Panc1 (cell line): ENCODE measurements around the gene BLOC1S3. TPM values are rescaled to one million over a fixed set of nuclear protein-coding genes. Genes with fewer than 3 reads are reported as not detected.

Source experiments
- ATAC-seq: fragments of 200-7000 bp; cut with Tn5 transposase; 2 replicates; pipeline ENCODE4 v1.9.1; 2020; ENCODE audit warnings: mild to moderate bottlenecking, moderate library complexity
- BruUV-seq: library from RNA; stranded (reverse); fragments of 400-500 nt; replicated peaks from 2 replicates; lab custom pipeline; 2021; lab: Mats Ljungman, UMichigan
- CTCF ChIA-PET: fragments of 300-600 bp; sonication (Branson Sonifier 250); formaldehyde crosslinking; loops from one replicate; lab custom pipeline; 2022; ENCODE audit warnings: antibody characterized with exemption; lab: Charles Lee
- POLR2A ChIA-PET: fragments of 300-600 bp; sonication (Branson Sonifier 250); formaldehyde crosslinking; loops from one replicate; lab custom pipeline; 2022; ENCODE audit warnings: antibody characterized with exemption; lab: Charles Lee
- DNase-seq: peaks from one replicate; pipeline ENCODE4 v3.0.0-alpha.2; 2010; ENCODE audit warnings: low read depth, low spot score
- H3K27ac ChIP-seq: 2 replicates; pipeline ENCODE4 v1.5.1; 2011; ENCODE audit warnings: mild to moderate bottlenecking, low read length, inconsistent platforms
- H3K27me3 ChIP-seq: fragments of 200-500 bp; sonication (Bioruptor generic); 2 replicates; pipeline ENCODE4 v1.6.0; 2014; ENCODE audit warnings: low read length, inconsistent platforms; ENCODE audit not compliant: control insufficient read depth, insufficient read depth
- H3K36me3 ChIP-seq: fragments of 200-500 bp; sonication (Bioruptor generic); 2 replicates; pipeline ENCODE4 v1.5.1; 2014; ENCODE audit warnings: inconsistent platforms, mild to moderate bottlenecking, low read length, moderate library complexity; ENCODE audit not compliant: control insufficient read depth, insufficient read depth
- H3K4me1 ChIP-seq: 2 replicates; pipeline ENCODE4 v1.5.1; 2011; ENCODE audit warnings: inconsistent platforms, mild to moderate bottlenecking, low read length, moderate library complexity; ENCODE audit not compliant: control insufficient read depth, insufficient read depth
- H3K4me3 ChIP-seq, 2 experiments: 2 replicates each; pipeline ENCODE4 v1.5.1; 2011 to 2012; ENCODE audit warnings: low read depth in 2 of 2, low read length in 2 of 2, mild to moderate bottlenecking in 2 of 2, inconsistent platforms in 1 of 2, moderate library complexity in 1 of 2
- H3K9me3 ChIP-seq: fragments of 200-500 bp; sonication (Bioruptor generic); 2 replicates; pipeline ENCODE4 v1.5.1; 2014; ENCODE audit warnings: low read depth, mild to moderate bottlenecking, inconsistent platforms, low read length, moderate library complexity; ENCODE audit not compliant: control insufficient read depth, insufficient read depth
- CTCF ChIP-seq: fragments of 450-650 bp; IDR thresholded peaks from 2 replicates; pipeline ENCODE4 v1.5.1; 2017; ENCODE audit warnings: mild to moderate bottlenecking
- POLR2AphosphoS5 ChIP-seq: IDR thresholded peaks from 2 replicates; pipeline ENCODE4 v1.6.1; 2012; ENCODE audit warnings: mild to moderate bottlenecking, low read depth, low read length, moderate library complexity
- REST ChIP-seq, 2 experiments: IDR thresholded peaks; 2 replicates each; pipeline ENCODE4 v1.6.1; 2011 to 2012; ENCODE audit warnings: low read depth in 2 of 2, control low read depth in 1 of 2, low read length in 1 of 2, mild to moderate bottlenecking in 1 of 2, moderate library complexity in 1 of 2; ENCODE audit not compliant: insufficient read depth in 1 of 2
- SIN3A ChIP-seq: IDR thresholded peaks from 2 replicates; pipeline ENCODE4 v1.6.1; 2012; ENCODE audit warnings: low read depth, mild to moderate bottlenecking, low read length, moderate library complexity, borderline replicate concordance; ENCODE audit not compliant: insufficient read depth
- TCF7L2 ChIP-seq: IDR thresholded peaks from 2 replicates; pipeline ENCODE4 v1.6.1; 2011; ENCODE audit warnings: mild to moderate bottlenecking, low read depth, low read length, inconsistent platforms
- in situ Hi-C: cut with HindIII; loops from 2 replicates; pipeline ENCODE4 v1.10.0; 2016; ENCODE audit warnings: low sequenced_read_pairs, low pct_unique_long_range_greater_than_20kb
- intact Hi-C: fragments of 100-400 bp; cut with micrococcal nuclease; formaldehyde crosslinking; loops from one replicate; pipeline ENCODE4 v1.10.0; 2022; ENCODE audit not compliant: unreplicated experiment
- total RNA-seq: library from RNA; stranded (reverse); gene quantifications from one replicate; pipeline ENCODE4 v1.2.1, GENCODE V29; 2021; ENCODE audit not compliant: unreplicated experiment

The BLOC1S3 gene
- total RNA-seq, 1 experiment from 2014 or later: 21.8 TPM

GRCh38 chr19:45154064-45154827 lies 24.3 kb upstream of the BLOC1S3 start:
- intact Hi-C loops: no loop called here
- no peak for DNase-seq
- no peaks in the 10 kb centered on the region for H3K9me3 ChIP-seq
- H3K27me3 ChIP-seq: no peaks in the 10 kb centered on the region
- in situ Hi-C loops: no loop called here
- H3K4me3 ChIP-seq: no peak overlapping the region
- CTCF ChIA-PET: no interaction called here
- TF ChIP-seq CTCF (no peak), POLR2AphosphoS5 (no peak), REST (IDR thresholded peaks at IDR 0.05; ENCODE audit: insufficient read depth in 1 of 2, low read depth in 2 of 2, low read length in 1 of 2) (no peak), SIN3A (no peak), TCF7L2 (no peak)
- no peak; the same call in 1 of the 2 replicates for ATAC-seq
- no peaks in the 10 kb centered on the region for H3K4me1 ChIP-seq
- no TSS peak for BruUV-seq
- no peak overlapping the region for H3K27ac ChIP-seq
- no peaks in the 10 kb centered on the region for H3K36me3 ChIP-seq
- POLR2A ChIA-PET: interaction anchor here (0.6 kb wide), 1 partner anchor 48 kb away, joined by 6 read pairs; no protein-coding TSS in a partner anchor

- no peak for TF ChIP-seq SIN3A
- TF ChIP-seq TCF7L2: no peak
- no peak for TF ChIP-seq REST (IDR thresholded peaks at IDR 0.05; ENCODE audit: insufficient read depth in 1 of 2, low read depth in 2 of 2, low read length in 1 of 2)
- no peak for TF ChIP-seq POLR2AphosphoS5
- no peak for TF ChIP-seq CTCF
- H3K27ac ChIP-seq: no peak overlapping the region
- no peaks in the 10 kb centered on the region for H3K4me1 ChIP-seq
- H3K27me3 ChIP-seq: no peaks in the 10 kb centered on the region
- BruUV-seq: no TSS peak
- CTCF ChIA-PET: no interaction called here
- intact Hi-C loops (no loop called here), in situ Hi-C loops (no loop called here)
- no peak overlapping the region for H3K4me3 ChIP-seq
- POLR2A ChIA-PET: no interaction called here
- H3K9me3 ChIP-seq: no peaks in the 10 kb centered on the region
- H3K36me3 ChIP-seq: no peaks in the 10 kb centered on the region
- ATAC-seq (peak; percentile 29; the same call in 1 of the 2 replicates), DNase-seq (no peak)
Measured at GRCh38 chr19:45156011-45156630, 22.5 kb upstream of the BLOC1S3 start.
